Measurements from ENCODE around the gene PTPRD.

The PTPRD gene

DNA sequence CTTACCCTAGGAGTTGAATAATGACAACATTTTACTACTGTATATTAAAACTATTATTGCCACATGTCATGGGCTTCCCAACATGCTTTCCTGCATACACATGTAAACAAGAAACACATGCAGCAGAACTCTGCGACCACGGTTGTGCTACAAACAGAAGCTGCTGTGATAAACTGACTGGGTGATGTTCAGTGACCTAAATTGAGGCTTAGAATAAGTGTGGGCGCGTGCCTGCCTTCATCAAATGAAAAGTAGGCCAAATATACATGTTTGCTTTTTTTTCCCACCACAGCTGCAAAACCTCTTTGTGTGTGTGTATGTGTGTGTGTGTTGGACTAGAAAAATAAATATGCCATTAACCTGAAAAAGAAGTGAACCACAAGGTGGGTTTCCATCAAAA, 1202.1 kb downstream of the PTPRD start:
- Histone ChIP-seq H3K4me3 (ENCODE audit: low read depth, low read length) (no peak overlapping the region), H2AFZ (ENCODE audit: low read length, unreplicated experiment) (no peak overlapping the region), H3K4me1 (ENCODE audit: control insufficient read depth, insufficient read depth, low read length, unreplicated experiment) (no peaks in the 10 kb centered on the region), H3K79me2 (ENCODE audit: control insufficient read depth, insufficient read depth, low read length, unreplicated experiment) (no peaks in the 10 kb centered on the region), H3K36me3 (ENCODE audit: insufficient read depth, low read length) (no peaks in the 10 kb centered on the region), H3K27ac (ENCODE audit: low read depth, low read length) (no peak overlapping the region), H3K27me3 (ENCODE audit: insufficient read depth, low read length) (no peaks in the 10 kb centered on the region)

DNA sequence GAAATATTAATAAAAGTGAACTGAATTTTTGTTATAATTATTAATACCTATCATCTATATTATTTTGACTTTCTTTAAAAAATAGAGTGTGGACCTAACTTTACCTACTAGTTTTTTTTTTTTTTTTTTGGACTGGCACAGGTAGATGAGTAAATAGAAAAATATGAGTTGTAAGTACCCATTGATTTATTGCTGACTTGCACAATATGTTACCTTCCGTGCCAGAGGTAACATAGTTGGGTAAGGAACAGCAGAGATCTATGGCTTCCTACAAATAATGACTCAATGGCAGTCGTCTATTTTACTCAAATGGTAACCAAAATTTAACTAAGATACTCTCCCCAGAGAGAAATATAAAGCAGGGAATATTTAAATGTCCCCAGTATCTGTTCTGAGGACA, 1212.8 kb downstream of the PTPRD start:
- Histone ChIP-seq H3K79me2 (ENCODE audit: control insufficient read depth, insufficient read depth, low read length, unreplicated experiment) (no peaks in the 10 kb centered on the region), H3K36me3 (ENCODE audit: insufficient read depth, low read length) (no peaks in the 10 kb centered on the region), H2AFZ (ENCODE audit: low read length, unreplicated experiment) (no peak overlapping the region), H3K4me3 (ENCODE audit: low read depth, low read length) (no peak overlapping the region), H3K4me1 (ENCODE audit: control insufficient read depth, insufficient read depth, low read length, unreplicated experiment) (no peaks in the 10 kb centered on the region), H3K27ac (ENCODE audit: low read depth, low read length) (no peak overlapping the region), H3K27me3 (ENCODE audit: insufficient read depth, low read length) (no peaks in the 10 kb centered on the region)

DNA sequence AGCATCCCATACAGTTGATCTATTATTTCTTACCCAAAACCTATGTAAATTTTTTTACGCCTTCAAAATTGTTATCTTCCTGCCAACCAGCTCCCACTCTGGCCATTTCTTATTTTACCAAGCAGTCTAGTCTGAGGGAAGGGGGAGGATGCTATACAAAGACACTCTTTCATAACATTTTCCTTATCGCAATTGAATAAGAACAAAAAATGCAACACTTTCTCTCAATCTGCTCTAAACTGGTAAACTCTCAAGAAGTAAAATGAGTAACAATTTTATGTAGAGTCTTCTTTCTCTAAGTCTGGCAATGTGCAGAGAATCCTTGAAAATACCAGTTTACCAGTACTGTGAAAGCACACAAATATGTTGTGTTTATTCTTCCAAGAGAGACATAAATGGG, 1216.3 kb downstream of the PTPRD start:
- H3K27ac ChIP-seq (ENCODE audit: low read depth, low read length) = no peak overlapping the region

DNA sequence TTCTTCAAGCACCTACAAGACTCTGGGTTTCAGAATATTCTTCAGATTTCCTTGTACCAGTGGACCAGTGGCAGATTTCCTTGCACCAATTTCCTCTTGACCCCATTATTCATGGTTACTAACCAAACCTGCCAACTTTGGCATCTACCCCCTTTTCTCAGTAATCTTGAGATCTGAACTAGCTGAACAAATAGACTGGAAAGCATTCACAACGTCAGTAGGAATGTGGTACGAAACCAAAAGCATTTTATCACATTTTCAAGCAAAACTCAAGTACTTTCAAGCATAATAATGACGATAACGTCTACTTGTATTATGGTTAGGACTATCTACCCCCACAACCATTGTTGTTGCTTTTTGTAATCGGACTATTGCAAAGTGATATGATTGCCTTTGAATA, 1217.3 kb downstream of the PTPRD start:
- H2AFZ ChIP-seq (ENCODE audit: low read length, unreplicated experiment) = no peak overlapping the region
- H3K27me3 ChIP-seq (ENCODE audit: insufficient read depth, low read length) = no peaks in the 10 kb centered on the region
- H3K4me3 ChIP-seq (ENCODE audit: low read depth, low read length) = no peak overlapping the region
- no peaks in the 10 kb centered on the region for H3K36me3 ChIP-seq (ENCODE audit: insufficient read depth, low read length)
- H3K79me2 ChIP-seq (ENCODE audit: control insufficient read depth, insufficient read depth, low read length, unreplicated experiment) = no peaks in the 10 kb centered on the region
- no peak overlapping the region for H3K27ac ChIP-seq (ENCODE audit: low read depth, low read length)
- H3K4me1 ChIP-seq (ENCODE audit: control insufficient read depth, insufficient read depth, low read length, unreplicated experiment) = no peaks in the 10 kb centered on the region

More for the DNA sequence above, 1216.3 kb downstream of the PTPRD start:
- no peaks in the 10 kb centered on the region for H3K79me2 ChIP-seq (ENCODE audit: control insufficient read depth, insufficient read depth, low read length, unreplicated experiment)
- H3K4me1 ChIP-seq (ENCODE audit: control insufficient read depth, insufficient read depth, low read length, unreplicated experiment) = no peaks in the 10 kb centered on the region
- no peaks in the 10 kb centered on the region for H3K27me3 ChIP-seq (ENCODE audit: insufficient read depth, low read length)
- no peak overlapping the region for H3K4me3 ChIP-seq (ENCODE audit: low read depth, low read length)
- no peaks in the 10 kb centered on the region for H3K36me3 ChIP-seq (ENCODE audit: insufficient read depth, low read length)
- H2AFZ ChIP-seq (ENCODE audit: low read length, unreplicated experiment) = no peak overlapping the region

DNA sequence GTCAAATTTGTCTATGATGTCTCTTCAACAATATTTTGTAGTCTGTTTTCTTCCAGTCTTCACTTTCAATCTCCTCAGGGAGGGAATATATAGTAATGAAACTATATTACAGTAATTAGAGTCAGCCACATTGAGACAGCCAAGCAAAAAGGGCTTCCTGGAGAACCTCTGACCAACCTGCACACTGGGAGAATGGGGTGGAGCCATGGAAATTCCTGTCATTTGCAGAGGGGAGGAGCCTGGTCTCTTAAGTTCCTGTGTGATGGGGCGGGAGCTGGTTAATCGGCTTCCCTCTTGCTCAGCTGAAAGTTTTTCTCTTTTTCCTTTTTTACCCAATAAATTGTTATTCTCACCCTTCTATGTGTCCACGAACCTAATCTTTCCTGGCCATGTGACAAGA, 1220.0 kb downstream of the PTPRD start:
- Histone ChIP-seq H3K4me1 (ENCODE audit: control insufficient read depth, insufficient read depth, low read length, unreplicated experiment) (no peaks in the 10 kb centered on the region), H3K27ac (ENCODE audit: low read depth, low read length) (no peak overlapping the region), H3K79me2 (ENCODE audit: control insufficient read depth, insufficient read depth, low read length, unreplicated experiment) (no peaks in the 10 kb centered on the region), H3K27me3 (ENCODE audit: insufficient read depth, low read length) (no peaks in the 10 kb centered on the region), H2AFZ (ENCODE audit: low read length, unreplicated experiment) (no peak overlapping the region), H3K36me3 (ENCODE audit: insufficient read depth, low read length) (no peaks in the 10 kb centered on the region), H3K4me3 (ENCODE audit: low read depth, low read length) (no peak overlapping the region)

DNA sequence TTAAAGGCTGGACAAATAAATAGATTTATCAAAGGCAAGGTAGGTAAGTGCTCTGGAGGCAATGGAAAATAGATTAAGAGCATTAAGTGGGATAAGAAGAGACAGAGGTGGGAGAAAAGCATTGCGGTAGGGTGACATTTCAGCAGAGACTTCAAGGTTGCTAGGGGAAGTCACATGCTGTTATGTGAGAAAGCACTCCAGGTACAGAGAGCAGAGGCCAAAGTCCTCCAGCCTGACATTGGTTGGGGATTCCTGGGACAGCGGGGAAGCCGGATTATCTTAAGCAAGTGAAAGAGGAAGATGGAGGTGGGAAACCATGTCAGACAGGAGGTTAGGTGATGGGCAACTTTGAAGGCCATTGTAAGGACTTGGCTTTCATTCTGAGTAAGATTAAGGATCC, 1222.9 kb downstream of the PTPRD start:
- Histone ChIP-seq H3K79me2 (ENCODE audit: control insufficient read depth, insufficient read depth, low read length, unreplicated experiment) (no peaks in the 10 kb centered on the region), H3K36me3 (ENCODE audit: insufficient read depth, low read length) (no peaks in the 10 kb centered on the region), H3K27ac (ENCODE audit: low read depth, low read length) (no peak overlapping the region), H3K27me3 (ENCODE audit: insufficient read depth, low read length) (no peaks in the 10 kb centered on the region), H3K4me1 (ENCODE audit: control insufficient read depth, insufficient read depth, low read length, unreplicated experiment) (no peaks in the 10 kb centered on the region), H2AFZ (ENCODE audit: low read length, unreplicated experiment) (no peak overlapping the region), H3K4me3 (ENCODE audit: low read depth, low read length) (no peak overlapping the region)

DNA sequence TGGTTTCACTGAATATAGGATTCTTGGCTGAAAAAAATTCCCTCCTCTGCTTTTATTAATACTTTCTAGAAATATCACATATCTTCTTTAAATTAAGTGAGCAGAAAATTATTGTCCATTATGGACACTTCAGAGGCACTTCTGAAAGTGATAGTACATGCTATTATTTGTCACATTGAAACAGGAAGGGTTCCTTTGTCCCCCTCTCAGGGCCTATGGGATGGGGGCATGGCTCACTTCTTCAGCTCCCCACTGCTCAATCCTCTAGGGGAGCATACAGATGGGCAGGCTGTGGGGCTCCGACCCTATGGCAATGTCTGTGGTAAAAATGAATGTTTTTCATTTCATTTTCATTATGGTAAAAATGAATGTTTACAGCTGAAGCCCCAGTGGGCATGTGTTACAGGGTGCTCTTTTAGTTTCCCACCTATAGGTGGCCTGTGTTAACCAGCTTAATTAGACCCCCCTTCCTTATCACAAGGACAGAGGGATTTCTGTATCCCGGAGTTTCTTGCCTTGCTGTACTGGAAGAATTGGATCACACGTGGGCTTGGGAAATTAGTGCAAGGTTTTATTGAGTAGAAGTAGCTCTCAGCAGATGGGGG, 1225.2 kb downstream of the PTPRD start:
- no peaks in the 10 kb centered on the region for H3K27me3 ChIP-seq (ENCODE audit: insufficient read depth, low read length)
- H3K4me1 ChIP-seq (ENCODE audit: control insufficient read depth, insufficient read depth, low read length, unreplicated experiment) = no peaks in the 10 kb centered on the region
- no peak overlapping the region for H3K4me3 ChIP-seq (ENCODE audit: low read depth, low read length)
- H2AFZ ChIP-seq (ENCODE audit: low read length, unreplicated experiment) = no peak overlapping the region
- H3K36me3 ChIP-seq (ENCODE audit: insufficient read depth, low read length) = no peaks in the 10 kb centered on the region
- no peaks in the 10 kb centered on the region for H3K79me2 ChIP-seq (ENCODE audit: control insufficient read depth, insufficient read depth, low read length, unreplicated experiment)
- no peak overlapping the region for H3K27ac ChIP-seq (ENCODE audit: low read depth, low read length)

DNA sequence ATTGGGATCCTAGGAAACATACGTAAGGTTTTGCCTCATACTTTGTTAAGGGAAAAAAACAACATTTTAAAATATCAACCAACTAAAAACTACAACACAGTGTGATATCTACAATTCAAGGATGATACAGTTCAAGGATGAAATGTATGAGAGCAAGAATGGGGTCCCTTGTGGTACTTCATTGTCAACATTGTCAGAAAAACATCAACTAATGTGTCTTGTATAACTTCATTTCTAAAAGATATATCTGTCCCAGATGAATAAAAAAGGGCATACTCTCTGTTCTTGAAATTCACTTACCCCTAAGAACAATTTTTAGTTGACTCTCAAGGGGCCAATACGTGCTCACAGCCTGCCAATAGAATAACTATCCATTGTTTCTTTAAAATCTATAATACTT, 1250.5 kb downstream of the PTPRD start:
- Histone ChIP-seq H3K4me1 (ENCODE audit: control insufficient read depth, insufficient read depth, low read length, unreplicated experiment) (no peaks in the 10 kb centered on the region), H3K27ac (ENCODE audit: low read depth, low read length) (no peak overlapping the region), H3K4me3 (ENCODE audit: low read depth, low read length) (no peak overlapping the region), H3K36me3 (ENCODE audit: insufficient read depth, low read length) (no peaks in the 10 kb centered on the region), H3K79me2 (ENCODE audit: control insufficient read depth, insufficient read depth, low read length, unreplicated experiment) (no peaks in the 10 kb centered on the region), H3K27me3 (ENCODE audit: insufficient read depth, low read length) (no peaks in the 10 kb centered on the region), H2AFZ (ENCODE audit: low read length, unreplicated experiment) (no peak overlapping the region)

DNA sequence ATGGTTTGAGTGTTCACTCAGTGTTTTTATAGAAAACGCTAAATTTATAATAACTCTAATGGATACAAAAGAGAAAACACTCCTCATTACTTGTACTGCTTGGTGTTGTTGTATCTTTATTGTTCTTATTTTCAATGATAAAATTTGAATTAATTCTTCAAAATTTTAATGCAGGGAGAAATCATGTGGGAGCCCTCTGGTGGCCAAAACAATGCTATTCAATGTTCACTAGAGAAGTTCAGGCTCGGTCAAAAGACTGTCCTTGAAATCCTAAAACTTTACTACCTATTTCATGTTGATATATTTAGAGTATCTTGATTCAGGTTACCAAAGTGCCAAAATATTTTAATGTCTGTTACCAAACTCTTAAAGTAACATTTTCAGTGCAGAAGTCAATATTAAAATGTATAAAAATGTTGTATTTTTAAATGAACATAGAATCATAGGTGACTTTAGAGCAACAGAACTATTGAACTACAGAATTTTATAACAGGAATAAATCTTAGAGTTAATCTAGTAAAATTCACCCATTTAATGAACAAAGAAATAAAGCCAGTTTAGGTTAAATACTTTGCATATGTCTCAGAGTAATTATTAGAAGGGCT, 1259.8 kb downstream of the PTPRD start:
- Histone ChIP-seq H3K36me3 (ENCODE audit: insufficient read depth, low read length) (no peaks in the 10 kb centered on the region), H2AFZ (ENCODE audit: low read length, unreplicated experiment) (no peak overlapping the region), H3K27me3 (ENCODE audit: insufficient read depth, low read length) (no peaks in the 10 kb centered on the region), H3K4me3 (ENCODE audit: low read depth, low read length) (no peak overlapping the region), H3K27ac (ENCODE audit: low read depth, low read length) (no peak overlapping the region), H3K4me1 (ENCODE audit: control insufficient read depth, insufficient read depth, low read length, unreplicated experiment) (no peaks in the 10 kb centered on the region), H3K79me2 (ENCODE audit: control insufficient read depth, insufficient read depth, low read length, unreplicated experiment) (no peaks in the 10 kb centered on the region)

DNA sequence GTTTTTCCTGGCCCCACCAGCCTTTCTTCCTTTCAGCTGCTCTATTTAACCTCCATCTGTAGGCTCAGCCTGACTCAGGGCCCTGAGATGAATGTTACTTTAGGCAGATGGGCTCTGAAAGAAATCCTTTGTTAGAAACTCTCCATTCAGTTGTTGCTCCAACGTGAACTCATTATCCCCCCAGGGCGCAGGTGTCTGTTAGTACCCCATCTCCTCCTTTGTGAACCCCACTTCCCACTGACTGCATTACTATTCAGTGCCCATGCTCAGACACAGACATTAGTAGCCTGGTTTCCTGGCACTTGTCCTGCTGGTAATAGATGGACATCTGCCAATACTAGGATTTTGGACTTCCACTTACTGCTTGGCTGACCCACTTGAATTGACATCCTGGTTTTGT, 1271.6 kb downstream of the PTPRD start:
- H3K4me3 ChIP-seq (ENCODE audit: low read depth, low read length) = no peak overlapping the region
- H3K27ac ChIP-seq (ENCODE audit: low read depth, low read length) = no peak overlapping the region
- H3K79me2 ChIP-seq (ENCODE audit: control insufficient read depth, insufficient read depth, low read length, unreplicated experiment) = no peaks in the 10 kb centered on the region
- H3K36me3 ChIP-seq (ENCODE audit: insufficient read depth, low read length) = no peaks in the 10 kb centered on the region
- H2AFZ ChIP-seq (ENCODE audit: low read length, unreplicated experiment) = no peak overlapping the region
- no peaks in the 10 kb centered on the region for H3K4me1 ChIP-seq (ENCODE audit: control insufficient read depth, insufficient read depth, low read length, unreplicated experiment)
- H3K27me3 ChIP-seq (ENCODE audit: insufficient read depth, low read length) = no peaks in the 10 kb centered on the region

DNA sequence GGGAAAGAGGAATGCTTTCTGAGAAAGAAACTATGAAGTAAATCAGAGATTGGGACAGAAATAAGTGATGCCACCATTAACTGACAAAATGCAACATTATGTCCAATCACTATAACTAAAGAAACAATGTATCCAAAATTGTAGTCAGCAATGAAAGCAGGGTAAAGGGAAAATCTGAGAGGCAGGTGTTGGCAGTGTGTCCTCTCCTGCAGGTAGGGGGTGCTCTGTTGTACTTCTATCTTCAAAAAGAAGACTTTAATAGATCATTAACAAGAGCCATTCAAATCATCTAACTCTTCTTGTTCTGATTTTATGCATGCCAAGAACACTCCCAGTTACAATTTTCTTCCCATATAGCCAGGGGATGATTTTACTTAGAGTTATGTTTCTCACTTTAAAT, 1275.7 kb downstream of the PTPRD start:
- no peak overlapping the region for H3K4me3 ChIP-seq (ENCODE audit: low read depth, low read length)
- H3K36me3 ChIP-seq (ENCODE audit: insufficient read depth, low read length) = no peaks in the 10 kb centered on the region
- no peak overlapping the region for H2AFZ ChIP-seq (ENCODE audit: low read length, unreplicated experiment)
- no peak overlapping the region for H3K27ac ChIP-seq (ENCODE audit: low read depth, low read length)
- no peaks in the 10 kb centered on the region for H3K79me2 ChIP-seq (ENCODE audit: control insufficient read depth, insufficient read depth, low read length, unreplicated experiment)
- no peaks in the 10 kb centered on the region for H3K4me1 ChIP-seq (ENCODE audit: control insufficient read depth, insufficient read depth, low read length, unreplicated experiment)
- H3K27me3 ChIP-seq (ENCODE audit: insufficient read depth, low read length) = no peaks in the 10 kb centered on the region
